HG03097 (cell line): ENCODE data around the gene IL1RAPL1.
A peak's percentile ranks its signal among the peaks of the same experiment; 100 is the strongest.

Source experiments
- ATAC-seq: cut with Tn5 transposase; IDR thresholded peaks from one replicate; pipeline ENCODE4 v1.9.1; 2021; ENCODE audit not compliant: unreplicated experiment, low FRiP score

The IL1RAPL1 gene

GRCh38 chrX:29487714-29488113 is 900.5 kb downstream of the IL1RAPL1 start:
- no peak for ATAC-seq

- no peak for ATAC-seq
These were observed 901.7 kb downstream of the IL1RAPL1 start for GRCh38 chrX:29488919-29489318.

- ATAC-seq: no peak
These were observed 903.4 kb downstream of the IL1RAPL1 start for GRCh38 chrX:29490606-29491005.

- ATAC-seq: no peak
These were observed 904.4 kb downstream of the IL1RAPL1 start for GRCh38 chrX:29491659-29492058.

- no peak for ATAC-seq
These were observed 909.5 kb downstream of the IL1RAPL1 start for GRCh38 chrX:29496636-29497180.

- no peak for ATAC-seq
These were observed 919.5 kb downstream of the IL1RAPL1 start for GRCh38 chrX:29506729-29507128.

- no peak for ATAC-seq
These were observed 930.9 kb downstream of the IL1RAPL1 start for GRCh38 chrX:29518100-29518499.

- peak; percentile 88 for ATAC-seq
These were observed 941.0 kb downstream of the IL1RAPL1 start for GRCh38 chrX:29528281-29528680.

GRCh38 chrX:29530501-29530900 is 943.3 kb downstream of the IL1RAPL1 start:
- ATAC-seq: no peak

- peak; percentile 57 for ATAC-seq
These were observed 944.1 kb downstream of the IL1RAPL1 start for GRCh38 chrX:29531336-29531735.

- ATAC-seq: no peak
These were observed 948.2 kb downstream of the IL1RAPL1 start for GRCh38 chrX:29535212-29536162.

GRCh38 chrX:29541038-29541437 is 953.8 kb downstream of the IL1RAPL1 start:
- ATAC-seq: no peak

- ATAC-seq: no peak
These were observed 954.9 kb downstream of the IL1RAPL1 start for GRCh38 chrX:29542152-29542551.

GRCh38 chrX:29545878-29546277 is 958.6 kb downstream of the IL1RAPL1 start:
- ATAC-seq: no peak

- ATAC-seq: no peak
These were observed 960.6 kb downstream of the IL1RAPL1 start for GRCh38 chrX:29547877-29548276.

GRCh38 chrX:29553542-29553941 is 966.3 kb downstream of the IL1RAPL1 start:
- ATAC-seq: no peak

- ATAC-seq: peak; percentile 99
These were observed 968.3 kb downstream of the IL1RAPL1 start for GRCh38 chrX:29555465-29556091.

- no peak for ATAC-seq
These were observed 972.8 kb downstream of the IL1RAPL1 start for GRCh38 chrX:29560065-29560464.

- ATAC-seq: no peak
These were observed 974.2 kb downstream of the IL1RAPL1 start for GRCh38 chrX:29561417-29561816.

- no peak for ATAC-seq
These were observed 993.3 kb downstream of the IL1RAPL1 start for GRCh38 chrX:29580560-29580959.

- no peak for ATAC-seq
These were observed 994.0 kb downstream of the IL1RAPL1 start for GRCh38 chrX:29581223-29581622.
